NCI-H2107 treated with DMSO at 0.1 percent for 48 hours (cell line): ENCODE results near the gene REG4.
A peak's percentile ranks its signal among the peaks of the same experiment; 100 is the strongest.
"Not testable (repeated sequence)": the region's sequence is repeated elsewhere in the genome, so short reads cannot be mapped to it uniquely, and the experiment has no call there.

ENCODE experiments used
- DNase-seq: peaks from one replicate; lab custom pipeline; 2025; ENCODE audit not compliant: unreplicated experiment; lab: John Stamatoyannopoulos, UW

REG4 gene

DNA sequence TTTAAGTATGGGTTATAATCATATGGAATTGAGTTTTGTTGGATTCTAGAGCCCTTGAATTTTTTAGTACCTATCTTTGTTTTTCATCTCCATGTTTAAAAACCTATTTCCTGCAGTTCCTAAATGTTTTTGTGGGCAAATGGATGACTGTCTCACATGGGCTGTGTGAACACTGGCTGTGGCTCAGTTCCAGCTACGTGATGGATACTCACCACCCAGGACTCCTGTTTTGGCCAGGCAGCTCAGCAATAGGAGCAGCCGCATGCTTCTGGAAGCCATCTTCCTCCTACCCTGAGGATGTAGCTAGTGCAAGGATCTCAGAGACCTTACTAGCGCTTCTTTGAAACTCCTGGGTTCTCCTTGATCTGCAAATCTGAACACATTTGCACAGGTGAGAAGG, 2.8 kb downstream of the REG4 start:
- no peak for DNase-seq

- no peak for DNase-seq
These were observed 4.8 kb downstream of the REG4 start for GRCh38 chr1:119806489-119806888.

DNA sequence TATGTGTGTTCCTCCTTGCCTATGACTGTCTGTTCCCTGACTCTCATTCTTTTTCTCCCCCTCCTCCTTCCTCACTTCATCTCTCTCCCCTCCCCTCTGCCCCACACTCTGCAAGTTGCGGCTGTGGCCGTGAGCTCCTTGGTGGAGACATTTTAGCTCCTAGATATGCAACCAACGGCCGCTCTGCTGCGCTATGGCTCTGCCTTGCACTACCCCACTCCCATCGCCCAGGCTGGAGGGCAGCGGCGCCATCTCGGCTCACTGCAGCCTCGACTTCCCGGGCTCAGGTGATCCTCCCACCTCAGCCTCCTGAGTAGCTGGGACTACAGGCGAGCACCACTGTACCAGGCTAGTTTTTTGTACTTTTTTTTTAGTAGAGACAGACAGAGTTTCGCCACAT, 5.5 kb downstream of the REG4 start:
- no peak for DNase-seq

DNA sequence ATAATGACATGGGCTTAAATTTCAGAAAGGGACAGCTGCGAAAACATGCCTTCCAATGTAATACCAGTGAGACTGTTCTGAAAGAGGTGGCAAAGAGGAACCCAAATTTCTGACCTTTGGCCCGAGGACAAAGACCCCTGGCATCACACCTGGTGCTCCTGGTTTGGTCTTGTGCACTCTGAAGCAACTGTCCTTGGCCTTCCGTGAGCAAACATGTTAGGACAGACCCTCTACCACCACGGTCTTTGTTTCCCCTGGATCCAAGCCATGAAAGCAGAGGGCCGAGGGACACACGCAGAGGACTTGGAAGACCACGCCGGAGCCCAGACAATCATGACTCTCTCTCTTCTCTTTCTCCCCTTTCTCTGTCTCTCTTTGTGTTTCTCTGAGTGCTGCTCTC, 6.0 kb downstream of the REG4 start:
- DNase-seq, result no peak

GRCh38 chr1:119799599-119800177, 11.6 kb downstream of the REG4 start:
- no peak for DNase-seq

- no peak for DNase-seq
These were observed 12.3 kb downstream of the REG4 start for GRCh38 chr1:119799003-119799402.

DNA sequence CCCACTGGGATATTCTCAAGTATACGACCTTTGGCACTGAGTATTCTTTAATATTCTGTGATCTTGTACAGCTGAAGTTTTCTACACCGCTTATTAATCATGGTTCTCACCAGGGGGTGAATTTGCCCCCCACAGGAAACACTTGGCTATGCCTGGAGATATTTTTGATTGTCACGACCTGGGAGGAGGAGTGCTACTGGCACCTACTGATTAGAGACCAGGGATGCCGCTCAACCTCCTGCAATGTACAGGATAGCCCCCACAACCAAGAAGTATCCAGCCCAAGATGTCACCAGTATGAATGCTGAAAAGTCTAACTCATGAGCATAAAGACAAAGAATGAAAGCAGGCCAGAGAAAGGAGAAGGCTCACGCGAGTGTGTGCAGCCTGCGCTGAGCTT, 13.7 kb downstream of the REG4 start:
- no peak for DNase-seq

- no peak for DNase-seq
These were observed 14.1 kb downstream of the REG4 start for GRCh38 chr1:119797162-119797561.

DNA sequence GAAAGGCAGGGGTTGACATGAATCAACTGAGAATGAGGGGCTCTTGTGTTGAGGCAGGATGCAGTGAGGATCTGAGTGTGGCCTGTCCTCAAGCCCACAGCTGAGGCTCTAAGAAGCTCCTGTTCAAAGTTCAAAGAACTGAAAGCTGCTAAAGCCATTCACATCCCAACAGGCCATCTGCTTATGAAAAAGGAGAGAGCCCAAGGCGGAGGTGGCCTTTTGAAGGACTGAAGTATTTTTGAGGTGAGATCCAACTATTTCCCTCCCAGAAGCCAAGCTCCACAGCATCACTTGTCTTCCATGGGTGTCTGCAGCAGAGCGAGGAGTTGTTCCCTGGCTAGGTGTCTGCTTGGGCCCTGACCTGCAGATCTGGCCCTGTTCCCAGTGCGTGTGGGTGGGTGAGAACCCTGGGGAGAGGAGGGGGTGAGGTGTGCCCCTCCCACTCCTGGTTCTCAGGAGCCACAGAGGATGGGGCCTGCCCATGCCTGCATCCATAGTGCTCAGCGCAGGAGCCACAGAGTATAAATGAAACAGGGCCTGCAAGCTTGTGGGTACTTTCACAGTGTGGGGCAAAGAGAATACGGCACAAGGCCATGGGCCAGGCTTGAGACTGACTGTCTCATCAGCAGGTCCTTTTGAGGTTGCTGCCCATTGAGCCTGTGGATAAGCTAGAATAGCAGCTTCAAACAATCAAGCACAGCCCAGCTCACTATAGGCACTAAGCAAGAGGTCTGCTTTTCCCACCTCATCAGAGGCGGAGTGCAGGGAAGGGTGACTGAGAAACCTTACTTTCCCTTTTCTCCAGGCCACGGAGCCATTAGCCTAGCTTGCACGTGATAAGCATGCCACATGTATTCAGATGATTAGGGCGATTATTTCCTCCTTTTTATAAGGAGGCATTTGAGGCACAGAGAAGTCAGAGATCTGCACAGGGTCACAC, 15.7 kb downstream of the REG4 start:
- DNase-seq, result no peak

DNA sequence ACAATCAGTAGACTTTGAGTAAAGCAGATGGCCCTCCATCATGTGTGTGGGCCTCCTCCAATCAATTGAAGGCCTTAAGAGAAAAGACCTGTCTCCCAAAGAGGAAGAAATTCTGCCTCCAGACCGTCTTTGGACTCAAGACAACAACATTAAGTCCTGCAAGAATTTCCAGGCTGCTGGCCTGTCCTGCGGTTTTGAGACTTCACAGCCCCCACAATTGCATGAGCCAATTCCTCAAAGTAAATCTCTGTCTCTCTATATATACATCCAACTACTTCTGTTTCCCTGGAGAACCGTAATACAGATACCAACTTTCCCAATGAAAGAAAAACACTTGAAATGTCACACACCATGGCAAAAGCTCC, 16.4 kb downstream of the REG4 start:
- DNase-seq, result no peak

DNA sequence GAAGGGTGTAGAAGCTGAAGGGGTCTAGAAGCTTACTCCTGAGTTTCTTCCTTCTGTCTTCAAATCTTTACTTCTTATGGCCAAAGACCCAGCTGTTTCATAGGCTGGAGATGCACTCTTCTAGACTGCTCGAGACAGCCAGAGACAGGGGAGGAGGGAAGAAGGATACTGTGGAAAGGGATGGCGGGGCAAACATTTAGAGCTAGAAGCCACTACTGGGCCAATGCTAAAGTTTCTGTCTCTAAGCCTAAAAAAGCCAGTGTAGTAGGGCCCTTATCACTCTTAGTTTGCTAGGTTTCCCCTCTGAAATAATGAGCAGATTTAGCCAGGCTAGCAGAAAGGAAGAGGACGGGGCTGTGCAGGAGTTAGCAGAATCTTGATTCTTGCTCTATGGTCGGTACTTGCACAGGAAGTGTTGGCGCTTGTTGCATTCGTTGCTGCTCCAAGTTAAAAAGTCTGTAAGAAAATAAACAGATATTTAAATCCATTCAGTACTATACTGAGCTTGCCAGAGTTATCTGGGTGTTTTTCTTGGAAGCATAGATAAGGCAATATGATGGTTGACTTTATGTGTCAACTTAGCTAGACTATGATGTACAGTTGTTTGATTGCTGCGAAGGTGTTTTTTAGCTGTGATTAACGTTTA, 16.9 kb downstream of the REG4 start:
- no peak for DNase-seq

- DNase-seq, result no peak
These were observed 19.9 kb downstream of the REG4 start for GRCh38 chr1:119791377-119791776.

GRCh38 chr1:119790451-119791198, 20.6 kb downstream of the REG4 start:
- no peak for DNase-seq

DNA sequence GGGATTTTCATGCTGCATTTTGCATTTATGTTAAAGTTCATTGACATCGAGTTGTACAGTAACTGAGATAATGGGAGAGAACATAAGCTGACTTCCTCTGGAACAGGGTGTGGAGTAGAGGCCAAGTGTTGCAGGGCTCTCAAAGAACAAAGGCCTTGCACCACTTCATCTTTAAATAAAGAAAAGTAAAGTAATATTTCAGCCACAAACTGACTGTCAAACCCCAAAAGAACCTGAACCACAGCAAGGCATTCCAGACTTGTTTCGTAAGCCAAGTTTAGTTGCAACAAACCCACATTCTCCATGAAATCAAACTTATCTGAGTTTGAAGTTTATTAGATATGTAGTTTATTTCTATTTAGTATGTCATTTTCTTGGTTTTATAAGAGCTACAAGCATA, 23.5 kb downstream of the REG4 start:
- peak; percentile 16 for DNase-seq

GRCh38 chr1:119786473-119787050, 24.7 kb downstream of the REG4 start:
- DNase-seq, result not testable (repeated sequence)

GRCh38 chr1:119786046-119786445, 25.2 kb downstream of the REG4 start:
- not testable (repeated sequence) for DNase-seq

DNA sequence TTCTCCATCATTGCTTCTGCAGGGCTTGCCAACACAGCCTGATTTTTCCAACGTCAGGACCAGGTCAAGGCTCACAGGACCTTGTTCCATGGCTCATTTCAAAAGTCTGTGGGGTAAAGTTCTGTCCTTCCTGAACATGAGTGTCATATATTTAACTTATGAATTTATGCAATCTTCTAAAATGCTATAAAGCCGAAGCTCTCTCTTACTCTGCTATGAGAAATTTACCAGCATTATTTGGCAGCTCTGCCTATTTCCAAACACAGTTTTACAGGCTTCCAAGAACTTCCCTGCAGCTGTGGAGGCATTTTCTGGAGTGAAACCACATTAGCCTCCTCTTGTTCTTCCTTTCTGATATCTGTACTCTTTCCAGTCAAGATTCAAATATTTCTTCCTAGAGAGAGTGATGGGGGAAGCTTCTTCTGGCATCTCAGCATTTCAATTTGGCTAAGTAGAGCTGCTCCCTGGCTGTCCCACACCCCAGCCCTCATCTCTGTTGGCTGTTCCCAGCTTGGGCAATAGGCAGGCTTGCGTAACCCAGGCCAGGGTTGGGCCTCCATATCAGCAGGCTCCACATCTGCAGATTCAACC, 27.0 kb downstream of the REG4 start:
- DNase-seq, result no peak

GRCh38 chr1:119783354-119784185, 27.7 kb downstream of the REG4 start:
- DNase-seq, result no peak

DNA sequence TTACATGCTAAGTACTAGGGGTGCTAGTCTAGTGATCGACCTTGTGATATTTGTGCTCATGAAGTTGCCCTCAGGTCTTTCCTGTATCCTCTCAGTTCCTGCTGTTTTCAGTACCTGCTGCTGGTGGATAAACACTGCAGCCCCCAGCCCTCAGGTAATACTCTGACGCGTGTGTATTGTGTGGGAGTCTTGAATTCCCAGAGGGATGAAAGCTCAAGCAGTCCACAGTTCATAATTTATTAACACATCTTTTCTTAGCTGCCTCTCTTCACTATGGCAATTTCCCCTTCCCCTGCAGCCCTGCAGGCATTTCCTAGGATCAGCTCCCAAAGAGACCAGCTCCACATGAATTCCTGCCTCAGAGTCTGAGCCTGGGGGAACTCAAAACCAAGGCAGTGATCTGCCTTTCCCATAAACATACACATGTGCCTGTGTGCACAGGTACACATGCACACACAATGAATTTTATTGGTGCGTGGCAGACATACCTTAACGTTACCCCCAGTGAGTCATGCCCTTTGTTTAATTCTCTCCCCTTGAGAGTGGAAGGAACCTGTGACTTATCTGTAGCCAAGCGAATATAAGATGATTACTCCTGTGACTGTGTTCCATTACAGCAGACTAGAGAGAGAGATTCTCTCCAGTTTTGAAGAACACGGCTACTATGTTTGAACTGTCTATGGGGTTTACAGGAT, 28.5 kb downstream of the REG4 start:
- no peak for DNase-seq
